Tibial nerve (tissue), 3 donors: ENCODE measurements around the gene IRS2.

Experiments
- CTCF ChIP-seq, 5 experiments: fragments of 200-600 bp in 3 of 5; fragments of 450-650 bp in 2 of 5; sonication (generic) in 3 of 5; IDR thresholded peaks; one replicate each; pipeline ENCODE4 v1.5.1; 2016 to 2019; ENCODE audit warnings: antibody characterized with exemption in 5 of 5, mild to moderate bottlenecking in 3 of 5, moderate library complexity in 2 of 5
- POLR2A ChIP-seq, 2 donors: fragments of 450-650 bp; IDR thresholded peaks; one replicate each; pipeline ENCODE4 v1.6.1; 2017; ENCODE audit warnings: antibody characterized with exemption in 2 of 2, mild to moderate bottlenecking in 2 of 2, moderate library complexity in 2 of 2

- TF ChIP-seq CTCF (IDR thresholded peaks at IDR 0.05) (no peak), POLR2A (IDR thresholded peaks at IDR 0.05) (no peak)
These were observed 2.2 kb upstream of the IRS2 start for GRCh38 chr13:109788372-109789111.
